ENCODE results near the gene SLC6A8.
A peak's percentile ranks its signal among the peaks of the same experiment; 100 is the strongest.

Gene SLC6A8

DNA sequence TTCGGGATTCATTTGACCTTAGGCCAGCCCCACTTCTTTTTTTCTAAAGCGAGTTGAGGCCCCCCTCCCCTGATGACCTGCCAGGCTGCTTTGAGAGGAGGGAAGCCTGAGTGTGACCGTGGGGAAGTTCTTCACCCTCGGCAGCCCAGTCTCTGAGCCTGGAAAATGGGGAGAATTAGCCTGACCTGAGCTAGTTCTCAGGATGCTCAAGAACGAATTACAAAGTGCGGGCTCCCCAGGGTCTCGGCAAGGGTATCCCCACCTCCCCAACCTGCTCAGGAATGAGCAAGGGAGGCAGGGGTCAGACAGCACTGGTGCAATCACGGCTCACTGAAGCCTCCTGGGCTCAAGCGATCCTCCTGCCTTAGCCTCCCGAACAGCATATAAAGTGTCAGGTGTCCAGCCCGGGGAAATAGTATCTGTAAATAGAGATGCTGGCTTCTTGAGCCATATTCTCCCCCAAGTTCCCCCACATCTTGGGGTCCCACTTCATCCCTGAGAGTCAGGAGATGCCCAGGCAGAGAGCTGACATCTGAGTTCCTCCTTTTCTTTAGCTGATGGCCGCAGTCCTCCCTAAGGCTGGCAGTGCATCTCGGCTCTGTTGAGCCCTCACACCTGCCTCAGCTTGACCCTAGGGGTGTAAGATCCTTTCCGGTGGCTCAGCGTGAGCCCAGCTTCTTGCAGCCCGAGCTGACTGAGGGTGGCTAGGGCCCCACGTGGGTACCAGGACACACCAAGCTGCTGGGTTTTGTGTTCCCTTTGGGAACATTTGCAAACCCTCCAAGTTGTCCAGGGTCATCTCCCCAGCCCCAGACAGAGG, 39.2 kb upstream of the SLC6A8 start:
- no peak for DNase-seq

DNA sequence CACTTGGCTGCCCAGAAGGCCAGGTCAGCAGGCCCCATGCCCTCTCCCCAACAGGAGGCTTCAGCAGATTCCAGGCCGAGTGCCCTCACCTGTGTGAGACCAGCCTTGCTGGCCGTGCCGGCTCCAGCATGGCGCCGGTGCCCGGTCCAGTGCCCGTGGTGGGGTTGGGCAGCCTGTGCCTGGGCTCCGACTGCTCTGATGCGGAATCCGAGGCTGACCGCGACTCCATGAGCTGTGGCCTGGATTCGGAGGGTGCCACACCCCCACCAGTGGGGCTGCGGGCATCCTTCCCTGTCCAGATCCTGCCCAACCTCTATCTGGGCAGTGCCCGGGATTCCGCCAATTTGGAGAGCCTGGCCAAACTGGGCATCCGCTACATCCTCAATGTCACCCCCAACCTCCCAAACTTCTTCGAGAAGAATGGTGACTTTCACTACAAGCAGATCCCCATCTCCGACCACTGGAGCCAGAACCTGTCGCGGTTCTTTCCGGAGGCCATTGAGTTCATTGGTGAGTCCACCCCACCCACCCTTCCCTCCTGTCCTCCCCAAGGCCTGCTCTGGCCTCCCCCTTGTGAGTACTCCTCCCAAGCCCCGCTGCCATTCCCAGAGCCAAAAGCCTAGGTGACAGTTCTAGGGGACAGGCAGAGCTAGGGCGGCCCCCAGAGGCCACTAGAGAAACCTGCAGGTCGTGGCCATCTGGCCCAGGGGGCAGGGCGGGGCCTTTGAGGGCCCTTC, 38.4 kb upstream of the SLC6A8 start:
- DNase-seq: no peak

DNA sequence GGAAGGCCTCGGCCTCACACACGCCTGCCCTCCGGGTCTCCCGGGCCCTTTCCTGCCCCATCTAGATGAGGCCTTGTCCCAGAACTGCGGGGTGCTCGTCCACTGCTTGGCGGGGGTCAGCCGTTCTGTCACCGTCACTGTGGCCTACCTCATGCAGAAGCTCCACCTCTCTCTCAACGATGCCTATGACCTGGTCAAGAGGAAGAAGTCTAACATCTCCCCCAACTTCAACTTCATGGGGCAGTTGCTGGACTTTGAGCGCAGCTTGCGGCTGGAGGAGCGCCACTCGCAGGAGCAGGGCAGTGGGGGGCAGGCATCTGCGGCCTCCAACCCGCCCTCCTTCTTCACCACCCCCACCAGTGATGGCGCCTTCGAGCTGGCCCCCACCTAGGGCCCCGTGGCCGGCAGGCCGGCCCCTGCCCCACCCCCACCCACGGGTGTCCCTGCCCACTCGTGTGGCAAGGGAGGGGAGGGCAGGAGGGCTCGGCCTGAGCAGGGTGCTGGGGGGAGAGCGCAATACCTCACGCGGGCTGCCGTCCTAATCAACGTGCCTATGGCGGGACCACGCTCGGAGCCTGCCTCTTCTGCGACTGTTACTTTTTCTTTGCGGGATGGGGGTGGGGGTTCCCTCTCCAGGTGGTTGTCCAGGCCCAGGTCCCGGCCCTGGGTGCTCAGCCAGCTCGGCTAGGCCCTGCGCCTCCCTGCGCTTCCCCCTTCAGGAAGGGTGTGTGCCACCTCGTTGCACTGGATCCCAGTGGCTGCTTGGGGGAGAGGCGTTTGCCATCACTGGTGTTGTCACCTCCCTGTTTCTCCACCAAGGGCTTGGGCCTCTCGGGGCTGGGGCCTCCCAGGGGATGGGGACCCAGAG, 37.6 kb upstream of the SLC6A8 start:
- DNase-seq: no peak

DNA sequence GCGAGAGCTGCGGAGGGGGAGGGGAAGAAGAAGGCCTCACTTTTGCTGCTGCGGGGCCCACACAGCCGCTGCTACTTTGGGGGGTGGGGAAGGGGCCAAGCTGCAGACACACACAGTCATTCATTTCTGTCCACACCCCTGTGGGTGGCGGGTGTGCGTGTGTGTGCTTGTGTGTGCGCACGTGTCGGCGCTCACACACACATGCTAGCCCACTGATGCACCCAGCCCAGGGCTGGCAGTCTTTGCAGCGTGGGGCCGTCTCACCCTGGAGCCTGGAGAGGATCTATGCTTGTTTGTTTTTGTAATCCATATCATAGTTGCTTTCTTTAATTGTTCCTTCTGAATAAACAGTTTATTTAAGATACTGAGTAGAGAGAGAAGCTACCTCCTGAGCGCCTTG, 36.8 kb upstream of the SLC6A8 start:
- no peak for DNase-seq

DNA sequence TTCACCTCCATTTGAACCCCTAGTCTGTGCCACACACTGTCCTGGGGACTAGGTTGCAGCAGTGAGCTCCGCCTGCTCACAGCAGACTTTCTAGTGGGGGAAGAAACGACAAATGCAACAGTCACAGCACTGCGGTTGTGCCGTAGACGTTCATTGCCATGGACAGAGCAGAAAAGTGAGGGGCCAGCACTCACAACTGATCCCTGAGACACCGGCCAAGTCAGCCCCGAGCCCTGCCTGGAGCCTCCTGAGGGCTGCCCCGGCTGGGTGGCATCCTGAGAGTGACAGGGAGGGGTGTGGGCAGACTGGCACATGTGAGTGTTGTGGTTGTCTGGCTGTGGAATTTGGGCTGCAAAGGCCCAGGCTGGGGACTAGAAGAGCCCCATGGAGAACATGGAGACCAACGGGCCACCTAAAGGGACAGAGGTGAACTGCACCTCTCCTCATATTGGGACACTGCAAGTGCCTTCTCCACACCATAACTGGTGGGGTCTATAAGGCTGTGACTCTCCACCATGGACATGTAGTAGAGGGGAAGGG, 36.1 kb upstream of the SLC6A8 start:
- DNase-seq: no peak

DNA sequence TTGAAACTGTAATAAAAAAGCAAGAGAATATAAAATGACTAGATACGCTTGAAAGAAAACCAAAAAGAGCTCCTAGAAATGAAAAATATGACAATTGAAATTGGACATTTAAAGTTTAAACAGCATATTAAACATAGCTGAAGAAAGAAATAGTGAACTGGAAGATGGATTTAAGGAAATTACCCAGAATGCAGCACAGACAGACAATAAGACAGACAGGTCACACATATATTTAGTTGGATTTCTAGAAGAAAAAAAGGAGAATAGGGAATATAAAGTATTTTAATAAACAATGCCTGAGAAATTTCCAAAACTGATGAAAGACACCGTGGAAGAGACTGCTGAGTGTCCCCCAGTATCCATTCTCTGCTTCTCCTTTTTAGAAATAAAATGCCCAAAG, 34.2 kb upstream of the SLC6A8 start:
- DNase-seq: no peak

DNA sequence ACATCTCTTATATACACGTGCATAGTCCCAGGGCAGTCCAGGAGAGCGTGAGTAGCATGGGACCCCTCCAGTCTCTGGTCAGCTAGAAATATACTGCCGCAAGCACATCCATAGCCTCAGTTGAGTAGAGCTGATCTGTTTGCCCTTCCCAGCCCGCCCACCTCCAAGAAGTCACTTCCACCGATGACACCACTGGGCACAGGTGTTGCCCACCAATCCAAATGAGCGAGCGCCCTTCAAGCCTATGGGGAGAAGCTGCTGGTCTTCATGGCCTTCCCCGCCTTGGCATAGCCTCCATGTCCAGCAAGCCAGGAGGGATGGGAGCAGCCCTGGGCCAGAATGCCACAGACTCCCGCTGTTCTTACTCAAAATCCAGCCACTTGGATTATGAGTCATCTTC, 30.6 kb upstream of the SLC6A8 start:
- DNase-seq: no peak

DNA sequence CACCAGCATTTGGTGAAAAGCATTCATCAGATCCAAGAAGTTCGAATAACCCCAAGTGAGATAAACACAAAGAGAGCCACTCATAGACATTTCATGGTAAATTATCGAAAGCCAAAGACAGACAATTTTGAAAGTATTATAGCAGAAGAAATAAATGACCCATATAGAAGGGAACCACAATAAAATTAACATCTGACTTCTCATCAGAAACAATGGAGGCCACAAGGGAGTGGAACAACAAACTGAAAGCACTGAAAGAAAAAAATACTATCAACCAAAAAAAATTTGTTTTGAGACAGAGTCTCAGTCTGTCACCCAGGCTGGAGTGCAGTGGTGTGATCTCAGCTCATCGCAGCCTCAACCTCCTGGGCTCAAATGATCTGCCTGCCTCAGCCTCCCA, 28.5 kb upstream of the SLC6A8 start:
- DNase-seq: no peak

DNA sequence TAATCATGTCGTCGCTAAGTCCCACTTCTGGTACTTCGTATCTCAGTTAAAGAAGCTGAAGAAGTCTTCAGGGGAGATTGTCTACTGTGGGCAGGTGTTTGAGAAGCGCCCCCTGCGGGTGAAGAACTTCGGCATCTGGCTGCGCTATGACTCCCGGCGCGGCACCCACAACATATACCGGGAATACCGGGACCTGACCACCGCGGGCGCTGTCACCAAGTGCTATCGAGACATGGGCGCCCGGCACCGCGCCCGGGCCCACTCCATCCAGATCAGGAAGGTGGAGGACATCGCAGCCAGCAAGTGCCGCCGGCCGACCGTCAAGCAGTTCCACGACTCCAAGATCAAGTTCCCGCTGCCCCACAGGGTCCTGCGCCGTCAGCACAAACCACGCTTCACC, 25.5 kb upstream of the SLC6A8 start:
- no peak for DNase-seq

DNA sequence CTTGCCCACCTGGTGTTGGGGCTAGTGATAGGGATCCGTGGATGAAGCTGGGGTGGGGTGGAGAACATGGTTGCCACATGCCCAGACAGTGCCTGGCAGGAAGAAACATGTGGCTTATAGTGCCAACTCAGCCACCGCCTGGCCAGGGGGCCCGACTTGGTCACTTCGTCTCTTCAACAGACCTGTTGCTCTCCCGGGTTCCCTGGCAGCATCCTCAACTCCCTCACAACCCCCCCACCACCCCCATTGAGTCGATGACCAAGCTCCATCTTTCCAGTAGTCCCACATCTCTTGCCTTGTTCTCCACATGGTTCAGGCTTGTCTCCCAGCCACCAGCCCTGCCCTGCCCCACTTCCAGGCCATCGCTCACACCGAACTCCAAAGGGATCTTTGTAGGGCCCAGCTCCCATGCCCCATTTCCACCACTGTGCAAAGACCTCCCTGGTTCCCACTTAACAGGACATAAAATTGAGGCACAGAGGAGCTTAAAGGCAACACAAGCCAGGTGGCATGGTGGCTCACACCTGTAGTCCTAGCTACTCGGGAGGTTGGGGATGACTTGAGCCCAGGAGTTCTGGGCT, 21.9 kb upstream of the SLC6A8 start:
- DNase-seq: no peak

DNA sequence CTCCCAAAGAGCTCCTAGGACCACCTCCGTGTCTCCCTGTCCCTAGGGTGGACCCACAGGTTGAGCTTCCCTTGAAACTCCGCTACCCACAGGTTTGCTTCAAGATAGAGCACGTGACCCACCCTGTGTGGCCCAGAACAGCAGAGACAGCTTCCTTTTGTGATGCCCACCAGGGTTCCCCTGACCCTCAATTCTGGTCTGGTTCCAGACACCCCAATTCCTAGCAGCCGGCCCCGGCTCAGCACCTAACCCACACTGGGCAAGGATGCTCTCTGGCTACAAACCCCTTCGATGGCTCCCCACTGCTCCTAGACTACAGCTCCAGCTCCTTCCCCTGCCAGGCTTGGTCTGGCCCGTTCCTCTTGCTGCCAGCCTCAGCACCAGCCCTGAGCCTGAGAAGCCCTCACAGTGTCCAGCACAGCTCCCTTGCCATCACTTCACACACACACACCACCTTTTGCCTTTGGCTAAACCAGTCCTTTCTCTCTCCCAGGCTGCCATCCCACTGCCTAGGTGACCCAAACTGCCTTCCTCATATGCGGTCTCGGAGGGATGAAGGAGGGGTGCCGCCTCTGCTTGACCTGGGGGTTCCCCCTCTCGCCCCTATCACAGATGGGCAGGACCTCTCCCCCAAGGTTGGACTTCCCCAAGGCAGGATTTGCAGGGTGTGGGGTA, 20.3 kb upstream of the SLC6A8 start:
- no peak for DNase-seq

DNA sequence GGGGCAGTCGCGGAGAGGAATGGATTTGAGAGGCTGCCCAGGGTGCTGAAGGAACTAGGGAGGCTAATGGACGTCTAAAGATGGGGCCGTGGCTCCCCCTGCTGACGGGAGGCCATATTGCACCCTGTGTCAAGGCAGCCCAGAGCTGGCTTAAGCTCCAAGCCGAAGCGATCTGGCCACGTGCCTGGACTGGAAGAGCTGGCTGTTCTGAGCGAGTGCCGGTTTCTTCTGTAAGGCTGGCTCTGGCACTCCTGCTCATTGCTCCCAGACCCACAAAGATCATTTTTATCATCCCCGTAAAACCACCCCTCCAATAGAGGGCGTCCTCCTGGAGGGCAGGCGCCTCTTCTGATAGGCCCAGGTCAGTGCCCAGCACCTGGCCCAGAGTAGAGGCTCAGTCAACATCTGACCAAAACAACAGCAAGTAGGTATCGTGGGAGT, 19.8 kb upstream of the SLC6A8 start:
- peak; percentile 87 for DNase-seq

DNA sequence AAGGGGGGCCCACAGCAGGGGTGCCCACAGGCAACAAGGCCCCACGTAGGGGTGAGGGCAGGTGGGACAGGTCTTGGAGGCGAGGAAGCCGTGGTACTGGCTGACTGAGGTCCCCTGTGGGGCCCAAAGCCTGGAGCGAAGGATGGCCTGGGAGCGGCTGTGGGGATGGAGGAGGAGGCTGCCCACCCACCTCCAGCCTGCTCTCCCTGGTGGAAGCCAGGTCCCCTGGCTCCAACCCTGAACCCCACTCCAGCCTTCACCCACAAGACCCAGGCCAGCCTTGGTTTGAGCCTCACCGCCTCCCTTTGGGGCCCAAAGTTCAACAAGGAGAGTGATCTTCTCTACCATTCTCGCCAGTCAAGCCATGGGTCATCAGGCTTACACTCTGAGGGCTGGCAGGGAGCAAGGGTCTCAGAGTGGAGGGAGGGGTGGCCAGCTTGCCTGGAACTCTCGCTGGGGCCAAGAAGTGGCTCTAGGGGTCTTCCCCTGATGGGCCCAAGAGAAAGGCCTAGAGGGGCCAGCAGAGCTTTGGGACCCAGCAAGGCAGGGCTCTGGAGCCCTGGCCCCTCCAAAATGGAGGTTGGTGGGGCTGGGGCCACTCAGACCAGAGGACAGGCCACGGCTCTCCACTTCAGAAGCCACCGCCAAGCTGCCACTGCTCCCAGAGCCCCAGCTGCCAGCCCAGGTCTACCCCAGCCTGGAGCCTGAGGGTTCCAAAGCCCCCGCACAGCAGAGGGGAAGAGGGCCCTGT, 19.1 kb upstream of the SLC6A8 start:
- no peak for DNase-seq

DNA sequence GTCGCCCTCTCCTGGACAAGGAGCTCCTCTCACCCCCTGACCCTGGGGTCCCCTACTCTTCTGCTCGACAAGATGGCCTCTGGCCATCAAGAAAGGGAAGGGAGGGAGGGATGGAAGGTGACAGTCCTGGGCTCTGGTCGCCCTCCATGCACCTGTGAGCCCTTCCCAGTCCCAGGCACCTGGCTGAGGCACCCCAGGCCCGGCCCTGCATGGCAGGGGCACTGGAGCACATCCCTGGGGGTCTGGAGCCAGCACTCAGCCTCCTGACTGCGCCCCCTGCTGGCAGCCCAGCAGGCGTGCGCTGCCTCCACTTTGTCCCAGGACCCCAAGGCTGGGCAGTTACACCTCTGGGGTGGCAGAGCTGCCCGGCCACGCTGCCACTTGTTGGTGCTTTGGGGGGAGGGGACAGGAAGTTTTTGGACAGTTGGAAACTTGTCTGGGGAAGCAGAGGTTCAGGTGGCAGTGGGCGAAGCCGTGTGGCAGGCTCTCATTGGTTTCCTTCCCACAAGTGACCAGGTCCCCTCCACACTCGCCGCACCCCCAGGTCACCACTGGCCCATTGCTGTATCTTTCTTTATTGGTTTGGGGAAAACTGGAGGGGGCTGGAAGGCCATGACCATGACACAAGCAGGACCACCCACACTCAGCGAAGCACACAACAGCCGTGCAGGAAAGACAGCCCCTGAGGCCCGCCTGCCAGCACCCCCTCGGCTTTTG, 18.4 kb upstream of the SLC6A8 start:
- no peak for DNase-seq

DNA sequence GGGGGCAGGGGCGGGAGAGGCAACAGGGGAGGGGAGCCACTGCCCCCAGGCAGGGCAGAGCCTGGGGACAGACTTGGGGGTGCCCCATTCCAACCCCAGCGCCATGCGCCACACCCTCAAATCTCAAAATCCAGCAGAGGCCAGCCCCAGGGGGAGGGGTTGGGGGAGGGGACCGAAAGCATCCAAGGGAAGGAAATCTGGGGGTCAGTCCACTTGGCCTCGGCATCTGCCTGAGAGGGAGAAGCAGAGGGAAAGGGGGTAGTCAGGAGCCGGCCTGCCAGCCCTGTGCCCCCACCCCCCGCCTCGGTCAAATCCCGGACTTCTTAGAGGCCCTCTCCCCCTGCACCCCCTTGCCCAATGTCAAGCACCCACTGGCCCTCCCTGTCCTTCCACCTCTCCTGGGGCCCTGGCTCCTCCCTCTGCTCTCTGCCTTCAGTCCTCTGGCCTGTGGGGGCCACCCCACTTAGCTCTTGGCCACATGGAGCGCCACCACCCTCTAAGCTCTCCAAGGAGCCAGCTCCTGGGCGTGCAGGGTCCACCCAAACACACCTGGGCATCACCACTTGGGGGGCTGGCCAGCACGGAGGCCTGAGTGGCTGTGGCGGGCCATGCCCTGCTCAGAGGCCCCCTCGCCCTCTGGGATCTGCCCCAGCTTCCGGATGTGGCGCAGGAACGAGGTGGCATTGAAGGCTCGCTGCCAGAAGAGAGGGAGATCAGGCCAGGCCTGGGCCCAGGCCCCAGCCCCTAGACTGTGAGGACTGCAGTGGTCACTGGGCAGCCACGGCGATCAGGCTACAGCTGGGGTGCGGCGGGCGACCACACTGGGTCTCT, 17.6 kb upstream of the SLC6A8 start:
- DNase-seq: no peak

DNA sequence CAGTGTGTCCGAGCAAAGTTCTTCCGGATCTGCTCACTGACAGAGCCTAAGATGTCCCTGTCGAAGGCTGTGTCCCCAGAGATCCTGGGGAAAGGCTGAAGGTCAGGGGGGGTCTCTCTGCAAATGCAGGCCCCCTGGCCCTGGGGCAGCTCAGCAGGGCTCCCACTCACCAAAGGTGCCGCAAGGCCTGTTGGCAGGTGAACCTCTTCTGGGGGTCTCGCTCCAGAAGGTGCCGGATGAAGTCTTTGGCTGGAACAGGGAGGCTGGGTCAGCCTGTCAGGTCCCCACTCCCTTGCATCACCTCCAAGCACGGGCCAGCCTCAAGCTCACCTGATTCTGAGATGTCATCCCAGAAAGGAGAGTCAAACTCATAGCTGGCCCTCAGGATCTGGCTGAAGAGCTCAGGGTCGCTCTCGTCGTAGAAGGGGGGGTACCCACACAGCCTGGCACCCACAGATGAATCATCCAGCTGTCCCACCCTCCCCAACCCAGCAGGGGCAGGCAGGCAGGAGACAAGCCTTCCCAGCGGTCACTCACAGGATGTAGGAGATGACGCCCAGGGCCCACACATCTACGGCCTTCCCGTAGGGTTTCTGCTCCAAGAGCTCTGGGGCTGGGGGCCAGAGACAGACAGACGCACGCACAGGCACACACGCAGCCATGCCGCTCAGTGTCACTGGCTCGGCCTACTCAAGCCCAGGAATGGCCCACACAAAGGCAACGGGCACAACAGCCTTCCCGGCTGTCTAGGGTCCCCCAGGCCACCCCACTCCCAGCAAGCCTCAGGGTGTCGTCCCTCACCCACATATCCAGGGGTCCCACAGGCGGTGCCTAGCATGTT, 16.8 kb upstream of the SLC6A8 start:
- no peak for DNase-seq

DNA sequence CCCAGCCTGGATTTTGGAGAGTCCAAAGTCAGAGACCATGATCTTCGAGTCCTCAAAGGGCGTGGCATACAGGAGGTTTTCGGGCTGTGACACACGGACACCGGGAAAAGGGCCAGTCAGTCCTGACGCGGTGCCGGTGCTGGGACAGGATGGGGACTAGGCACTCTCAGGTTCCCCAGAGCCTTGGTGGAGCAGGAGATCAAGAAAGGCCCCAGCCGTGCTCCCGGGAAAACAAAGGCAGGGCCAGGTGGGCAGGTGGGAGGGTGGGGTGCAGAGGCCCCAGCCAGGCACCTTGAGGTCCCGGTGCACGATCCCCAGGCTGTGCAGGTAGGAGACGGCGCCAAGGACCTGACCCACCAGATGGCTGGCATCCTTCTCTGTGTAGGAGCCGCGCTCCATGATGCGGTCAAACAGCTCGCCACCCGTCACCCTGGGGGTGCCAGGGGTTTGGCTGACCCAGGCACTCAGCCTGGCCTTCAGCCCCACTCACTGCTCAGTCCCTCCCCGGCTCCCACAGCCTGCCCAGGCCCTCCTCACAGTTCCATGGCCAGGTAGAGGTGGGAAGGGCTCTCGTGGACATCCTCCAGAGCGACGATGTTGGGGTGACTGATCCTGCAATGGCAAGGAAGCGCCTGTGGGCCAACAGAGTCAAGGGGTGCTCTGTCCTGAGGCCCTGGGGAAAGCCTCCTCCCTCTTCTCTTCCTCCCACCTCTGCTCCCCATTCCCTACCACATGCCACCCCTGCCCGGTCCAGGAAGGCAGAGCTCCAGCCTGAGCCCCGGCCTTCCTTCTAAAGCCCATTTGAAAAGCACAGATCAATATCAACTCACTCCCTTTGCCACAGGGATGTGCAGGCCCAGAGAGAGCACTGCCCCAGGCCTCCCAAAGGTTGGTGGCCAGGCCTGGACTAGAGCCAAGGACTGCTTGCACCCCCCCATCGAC, 15.9 kb upstream of the SLC6A8 start:
- no peak for DNase-seq

Measured in right hindlimb (tissue), 1 donor.